ENCODE results near the gene SHISA6. TPM values are rescaled to one million over a fixed set of nuclear protein-coding genes. Genes with fewer than 3 reads are reported as not detected.

The SHISA6 gene
- total RNA-seq, 2 donors from 2014 or later, result 0.07 TPM; not detected in 1

GRCh38 chr17:11545696-11546095, 304.7 kb downstream of the SHISA6 start:
- H3K36me3 ChIP-seq, result no peaks in the 10 kb centered on the region
- H3K9me3 ChIP-seq, result peaks cover 0 to 13% of the 10 kb centered on the region in 2 donors
- no peaks in the 10 kb centered on the region for H3K27me3 ChIP-seq
- no peak overlapping the region for H3K27ac ChIP-seq
- H3K4me3 ChIP-seq, result no peak overlapping the region
- TF ChIP-seq CTCF (IDR thresholded peaks at IDR 0.05), result no peak
- no peaks in the 10 kb centered on the region for H3K4me1 ChIP-seq
- no peak for DNase-seq (ENCODE audit: low spot score)

GRCh38 chr17:11547853-11548252, 306.8 kb downstream of the SHISA6 start:
- no peak for TF ChIP-seq CTCF (IDR thresholded peaks at IDR 0.05)
- Histone ChIP-seq H3K4me3 (no peak overlapping the region), H3K4me1 (no peaks in the 10 kb centered on the region), H3K27me3 (no peaks in the 10 kb centered on the region), H3K9me3 (no peaks in the 10 kb centered on the region), H3K27ac (no peak overlapping the region), H3K36me3 (no peaks in the 10 kb centered on the region)
- DNase-seq (ENCODE audit: low spot score), result no peak

DNA sequence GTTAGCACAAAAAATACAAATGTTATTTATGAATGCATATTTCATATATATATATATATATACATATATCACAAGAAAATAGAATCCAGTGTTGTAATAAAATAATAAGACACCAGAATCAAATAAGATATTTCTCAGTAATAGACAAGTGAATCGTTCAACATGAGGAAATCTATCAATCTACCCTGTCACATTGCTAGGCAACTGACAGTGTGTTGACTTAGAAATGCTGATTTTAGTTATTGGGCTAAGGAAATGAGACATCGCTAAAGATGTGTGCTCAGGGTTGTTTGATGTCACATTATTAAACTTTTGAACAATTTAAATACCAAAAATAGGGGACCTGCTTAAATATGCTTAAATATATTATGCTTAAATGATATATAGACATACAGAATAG, 307.4 kb downstream of the SHISA6 start:
- H3K4me3 ChIP-seq, result no peak overlapping the region
- H3K36me3 ChIP-seq, result no peaks in the 10 kb centered on the region
- no peaks in the 10 kb centered on the region for H3K27me3 ChIP-seq
- H3K27ac ChIP-seq, result no peak overlapping the region
- no peak for TF ChIP-seq CTCF (IDR thresholded peaks at IDR 0.05)
- no peak for DNase-seq (ENCODE audit: low spot score)
- H3K9me3 ChIP-seq, result no peaks in the 10 kb centered on the region
- no peaks in the 10 kb centered on the region for H3K4me1 ChIP-seq

- no peak for DNase-seq (ENCODE audit: low spot score)
- no peaks in the 10 kb centered on the region for H3K9me3 ChIP-seq
- H3K4me1 ChIP-seq, result no peaks in the 10 kb centered on the region
- H3K27me3 ChIP-seq, result no peaks in the 10 kb centered on the region
- H3K4me3 ChIP-seq, result no peak overlapping the region
- H3K27ac ChIP-seq, result no peak overlapping the region
- no peak for TF ChIP-seq CTCF (IDR thresholded peaks at IDR 0.05)
- H3K36me3 ChIP-seq, result no peaks in the 10 kb centered on the region
These were observed 309.4 kb downstream of the SHISA6 start for GRCh38 chr17:11550431-11550830.

DNA sequence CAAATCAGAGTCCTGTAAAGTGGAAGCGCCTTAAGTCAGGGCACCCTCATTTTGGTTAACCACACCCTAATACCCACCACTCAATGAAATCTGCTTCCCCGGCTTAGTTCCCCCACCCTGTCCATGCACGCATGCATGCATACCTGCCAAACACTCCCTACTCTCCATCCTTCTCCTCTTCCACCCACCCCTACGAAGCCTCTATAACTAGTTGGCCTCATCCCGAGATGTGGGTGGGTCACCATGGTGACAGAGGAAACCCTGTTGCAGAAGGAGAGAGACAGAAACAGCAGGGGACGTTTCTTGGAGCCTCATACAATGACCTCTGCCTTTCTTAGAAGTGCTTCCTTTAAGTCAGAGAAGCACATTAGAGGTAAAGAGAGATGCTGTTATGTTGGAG, 310.4 kb downstream of the SHISA6 start:
- TF ChIP-seq CTCF (IDR thresholded peaks at IDR 0.05), result no peak
- no peaks in the 10 kb centered on the region for H3K27me3 ChIP-seq
- H3K9me3 ChIP-seq, result no peaks in the 10 kb centered on the region
- H3K4me3 ChIP-seq, result no peak overlapping the region
- H3K27ac ChIP-seq, result no peak overlapping the region
- H3K4me1 ChIP-seq, result no peaks in the 10 kb centered on the region
- no peaks in the 10 kb centered on the region for H3K36me3 ChIP-seq
- no peak for DNase-seq (ENCODE audit: low spot score)

GRCh38 chr17:11553135-11553534, 312.1 kb downstream of the SHISA6 start:
- H3K4me1 ChIP-seq, result no peaks in the 10 kb centered on the region
- H3K27me3 ChIP-seq, result no peaks in the 10 kb centered on the region
- TF ChIP-seq CTCF (IDR thresholded peaks at IDR 0.05), result no peak
- H3K9me3 ChIP-seq, result no peaks in the 10 kb centered on the region
- no peaks in the 10 kb centered on the region for H3K36me3 ChIP-seq
- no peak for DNase-seq (ENCODE audit: low spot score)
- H3K4me3 ChIP-seq, result no peak overlapping the region
- H3K27ac ChIP-seq, result no peak overlapping the region
